Lower lobe of right lung (tissue), 2 donors: ENCODE measurements around the gene COG7. TPM values are rescaled to one million over a fixed set of nuclear protein-coding genes. Genes with fewer than 3 reads are reported as not detected.
A peak's percentile ranks its signal among the peaks of the same experiment; 100 is the strongest.

Source experiments
- ATAC-seq, 2 donors: fragments of 200-7000 bp; cut with Tn5 transposase; one replicate each; pipeline ENCODE4 v1.9.1; 2020 to 2022; ENCODE audit warnings: mild to moderate bottlenecking in 2 of 2, moderate library complexity in 2 of 2
- DNase-seq: peaks from one replicate; pipeline ENCODE4 v3.0.0-alpha.2; 2020
- H3K27ac ChIP-seq: fragments of 200-600 bp; one replicate; pipeline ENCODE4 v1.8.0; 2022
- H3K27me3 ChIP-seq: fragments of 200-600 bp; one replicate; pipeline ENCODE4 v1.8.0; 2022; ENCODE audit warnings: low read depth
- H3K36me3 ChIP-seq: fragments of 200-600 bp; one replicate; pipeline ENCODE4 v1.8.0; 2022; ENCODE audit warnings: mild to moderate bottlenecking
- H3K4me1 ChIP-seq: fragments of 200-600 bp; one replicate; pipeline ENCODE4 v1.8.0; 2022
- H3K4me3 ChIP-seq: fragments of 200-600 bp; one replicate; pipeline ENCODE4 v1.8.0; 2022; ENCODE audit warnings: mild to moderate bottlenecking
- H3K9me3 ChIP-seq: fragments of 200-600 bp; one replicate; pipeline ENCODE4 v1.8.0; 2022
- CTCF ChIP-seq: fragments of 200-600 bp; IDR thresholded peaks from one replicate; pipeline ENCODE4 v1.8.0; 2022; ENCODE audit warnings: antibody characterized with exemption, mild to moderate bottlenecking
- intact Hi-C: fragments of 100-400 bp; cut with DNase I; formaldehyde crosslinking; loops from one replicate; pipeline ENCODE4 v1.11.0; 2022
- total RNA-seq: library from RNA; stranded (reverse); fragmentation: NEBNext Ultra II Directional; extraction: Animal tissue kit (Norgen Biotek cat#: 25700); gene quantifications from one replicate; pipeline ENCODE4 v1.2.1, GENCODE V29; 2021
- donor health status: DM: no; HTN: yes; CAD: no; lungs with severe emphysema.

COG7 gene
- total RNA-seq, 1 donor from 2014 or later: 21.3 TPM

- Histone ChIP-seq H3K4me1 (peaks cover 28% of the 10 kb centered on the region), H3K27me3 (no peaks in the 10 kb centered on the region), H3K36me3 (peaks cover 17% of the 10 kb centered on the region), H3K27ac (peak overlapping the region; percentile 85), H3K9me3 (no peaks in the 10 kb centered on the region), H3K4me3 (no peak overlapping the region)
- peak; percentile 59 for DNase-seq
- intact Hi-C loops: no loop called here
- peak; percentile 94 for ATAC-seq
- TF ChIP-seq CTCF: no peak
Observed at GRCh38 chr16:23423496-23424049, 29.4 kb downstream of the COG7 start.

DNA sequence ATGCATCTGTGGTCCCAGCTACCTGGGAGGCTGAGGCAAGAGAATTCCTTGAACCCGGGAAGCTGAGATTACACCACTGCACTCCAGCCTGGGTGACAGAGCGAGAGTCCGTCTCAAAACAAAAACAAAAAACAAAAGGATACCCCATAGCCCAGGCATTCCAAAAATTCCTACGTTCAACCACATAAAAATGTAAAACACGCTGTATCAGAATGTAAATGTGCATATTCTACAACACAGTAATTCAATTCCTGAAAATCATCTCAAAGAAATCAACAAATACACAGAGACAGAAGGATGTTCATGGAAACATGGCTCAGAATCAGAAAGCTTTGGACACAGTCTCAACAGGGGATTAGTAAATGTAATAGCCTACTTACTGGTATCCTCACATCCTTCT lies 33.0 kb downstream of the COG7 start:
- intact Hi-C loops: no loop called here
- Histone ChIP-seq H3K4me3 (no peak overlapping the region), H3K4me1 (peaks cover 24% of the 10 kb centered on the region), H3K9me3 (no peaks in the 10 kb centered on the region), H3K27me3 (no peaks in the 10 kb centered on the region), H3K36me3 (peaks cover 45% of the 10 kb centered on the region), H3K27ac (no peak overlapping the region)
- ATAC-seq: no peak
- DNase-seq: no peak
- no peak for TF ChIP-seq CTCF

DNA sequence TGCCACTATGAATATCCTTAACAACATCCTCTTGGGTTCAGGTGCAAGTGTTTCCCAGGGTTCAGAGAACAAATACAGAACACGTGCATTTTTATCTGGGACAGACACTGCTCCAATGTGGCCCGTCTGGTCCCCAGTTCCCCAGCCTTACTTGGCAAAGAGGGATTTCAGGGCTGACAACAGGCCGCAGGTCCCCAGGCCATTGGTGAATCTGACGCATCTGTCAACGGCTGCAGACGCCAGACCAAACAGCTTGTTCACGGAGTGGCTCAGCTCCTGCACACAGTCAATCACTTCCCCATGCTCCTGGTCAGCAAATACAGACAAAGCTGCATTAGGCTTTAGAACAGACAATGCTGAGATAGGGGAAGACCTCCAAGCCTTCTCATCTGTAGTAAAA lies 36.2 kb downstream of the COG7 start:
- no peaks in the 10 kb centered on the region for H3K27me3 ChIP-seq
- no peak overlapping the region for H3K27ac ChIP-seq
- peaks cover 77% of the 10 kb centered on the region for H3K36me3 ChIP-seq
- DNase-seq (no peak), ATAC-seq (no peak)
- intact Hi-C loops: no loop called here
- no peaks in the 10 kb centered on the region for H3K9me3 ChIP-seq
- no peaks in the 10 kb centered on the region for H3K4me1 ChIP-seq
- TF ChIP-seq CTCF: no peak
- no peak overlapping the region for H3K4me3 ChIP-seq

GRCh38 chr16:23414731-23415130 lies 38.3 kb downstream of the COG7 start:
- Histone ChIP-seq H3K4me1 (no peaks in the 10 kb centered on the region), H3K4me3 (no peak overlapping the region), H3K27me3 (no peaks in the 10 kb centered on the region), H3K27ac (no peak overlapping the region), H3K9me3 (no peaks in the 10 kb centered on the region), H3K36me3 (peaks cover 86% of the 10 kb centered on the region)
- DNase-seq: no peak
- ATAC-seq: no peak
- intact Hi-C loops: no loop called here
- TF ChIP-seq CTCF: no peak

DNA sequence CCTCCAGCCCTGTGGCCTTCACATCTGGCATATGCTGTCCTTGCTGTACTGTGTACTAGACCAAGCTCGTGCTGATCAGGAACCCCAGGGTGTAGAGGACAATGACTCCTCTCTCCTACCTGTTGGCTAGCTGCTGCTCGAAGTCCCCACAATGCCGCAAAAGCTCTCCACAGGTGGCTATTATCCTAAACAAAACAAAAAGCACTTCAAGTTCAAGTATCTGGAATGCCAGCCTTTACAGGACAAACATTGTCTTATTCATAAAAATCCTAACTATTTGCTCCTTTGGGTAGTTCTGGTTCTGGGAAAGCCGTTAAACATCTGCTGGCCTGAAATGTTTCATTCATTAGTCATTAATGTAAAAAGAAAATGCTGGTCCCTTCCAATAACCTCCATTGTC lies 42.8 kb downstream of the COG7 start:
- ATAC-seq: peak in 1 of 2 donors; percentile 63
- H3K27ac ChIP-seq: peak overlapping the region; percentile 31

More for the DNA sequence above, 42.8 kb downstream of the COG7 start:
- no peaks in the 10 kb centered on the region for H3K9me3 ChIP-seq
- peaks cover 80% of the 10 kb centered on the region for H3K36me3 ChIP-seq
- TF ChIP-seq CTCF: no peak
- H3K27me3 ChIP-seq: no peaks in the 10 kb centered on the region
- intact Hi-C loops: no loop called here
- no peak overlapping the region for H3K4me3 ChIP-seq
- H3K4me1 ChIP-seq: no peaks in the 10 kb centered on the region
- DNase-seq: no peak
